ENCODE results near the gene NELL2.
"Not testable (repeated sequence)": the region's sequence is repeated elsewhere in the genome, so short reads cannot be mapped to it uniquely, and the experiment has no call there.

The NELL2 gene

DNA sequence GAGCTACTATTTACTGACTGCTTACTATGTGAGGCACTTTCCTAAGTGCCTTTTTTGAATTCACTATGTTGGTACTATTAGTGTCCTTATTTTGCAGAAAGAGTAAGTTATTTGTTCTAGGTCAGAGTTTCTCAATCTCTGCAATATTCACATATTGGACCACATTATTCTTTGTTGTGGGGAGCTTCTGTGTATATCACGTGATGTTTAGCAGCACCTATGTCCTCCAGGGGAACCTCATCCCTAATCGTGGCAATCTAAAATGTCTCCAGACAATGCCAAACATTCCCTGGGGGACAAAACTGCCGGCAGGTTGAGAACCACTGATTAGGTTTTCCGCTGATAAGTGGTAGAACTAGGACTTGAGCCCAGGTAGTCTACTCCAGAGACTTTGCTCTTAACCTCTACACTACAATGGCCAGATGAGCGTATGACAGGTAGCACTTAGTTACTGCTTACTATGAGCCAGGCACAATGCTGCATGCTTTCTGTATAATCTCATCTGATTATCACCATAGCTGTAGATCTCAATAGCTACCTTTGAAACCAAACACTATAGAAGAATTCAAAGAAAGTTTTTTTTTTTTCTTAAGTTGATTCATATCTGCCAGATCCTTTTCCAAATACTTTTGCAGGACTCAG, 38.9 kb downstream of the NELL2 start:
- in situ Hi-C loops (cut with HindIII; ENCODE audit: low pct_unique_long_range_greater_than_20kb, low sequenced_read_pairs): no loop called here
- no peak for TF ChIP-seq JUND (IDR thresholded peaks at IDR 0.05; ENCODE audit: low read depth)

DNA sequence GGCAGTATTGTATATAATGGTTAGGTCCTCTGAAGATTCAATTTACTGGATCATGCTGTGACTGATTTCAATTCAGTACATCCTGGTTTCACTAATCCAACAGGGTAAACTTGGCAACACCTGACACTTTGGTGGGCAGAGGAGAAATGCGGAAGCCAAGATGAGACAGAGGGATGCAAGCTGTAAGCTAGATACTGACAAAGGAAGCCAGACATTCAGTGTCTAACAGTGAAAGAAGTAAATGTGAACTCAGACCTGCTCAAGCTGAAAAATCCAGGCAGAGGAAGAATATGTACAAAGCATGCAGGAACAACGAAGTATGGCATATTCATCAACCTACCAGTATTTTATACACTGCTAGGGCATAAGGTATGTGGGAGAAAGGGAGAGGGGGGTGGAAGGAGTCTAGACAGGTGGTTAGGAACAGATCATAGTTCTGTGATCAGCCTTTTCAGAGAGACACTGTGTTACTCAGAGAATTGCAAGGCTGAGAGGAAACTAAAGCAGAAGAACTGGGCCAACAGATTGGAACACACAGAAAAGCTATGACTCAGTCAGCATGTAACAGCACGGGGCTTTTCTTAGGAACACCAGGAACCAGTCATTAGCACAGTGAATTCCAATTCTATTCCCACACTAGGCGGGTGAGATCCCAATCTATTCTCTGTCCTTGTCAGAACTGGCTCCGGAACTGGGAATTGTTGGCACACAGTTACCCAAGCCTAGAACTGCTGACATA, 40.3 kb downstream of the NELL2 start:
- DNase-seq (ENCODE audit: low read depth in 1 of 2, low spot score in 1 of 2): peak in 1 of 2 experiments; percentile 15
- TF ChIP-seq JUND (IDR thresholded peaks at IDR 0.05; ENCODE audit: low read depth): no peak
- in situ Hi-C loops (cut with HindIII; ENCODE audit: low pct_unique_long_range_greater_than_20kb, low sequenced_read_pairs): no loop called here

More for the DNA sequence above, 38.9 kb downstream of the NELL2 start:
- no peak for DNase-seq (ENCODE audit: low read depth in 1 of 2, low spot score in 1 of 2)

DNA sequence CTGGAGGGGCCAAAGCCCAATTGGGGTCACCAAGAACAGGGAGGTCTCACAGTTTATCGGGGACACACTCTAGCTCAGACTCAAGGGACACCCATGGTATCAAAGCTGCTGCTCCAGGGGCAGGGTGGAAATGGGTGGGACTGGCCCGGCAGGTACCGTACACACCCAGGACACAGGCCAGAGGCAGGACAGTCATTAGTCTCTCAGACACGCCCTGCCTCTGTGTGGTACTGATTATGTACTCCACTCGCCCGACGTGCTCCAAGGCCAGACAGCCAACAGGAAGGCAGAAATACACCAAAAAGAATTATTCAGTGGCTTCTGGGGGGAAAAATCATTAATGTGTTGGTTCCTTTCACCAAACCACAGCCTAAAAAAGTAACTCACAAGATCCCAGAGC, 41.1 kb downstream of the NELL2 start:
- DNase-seq (ENCODE audit: low read depth in 1 of 2, low spot score in 1 of 2); in situ Hi-C loops (cut with HindIII; ENCODE audit: low pct_unique_long_range_greater_than_20kb, low sequenced_read_pairs): not testable (repeated sequence)

DNA sequence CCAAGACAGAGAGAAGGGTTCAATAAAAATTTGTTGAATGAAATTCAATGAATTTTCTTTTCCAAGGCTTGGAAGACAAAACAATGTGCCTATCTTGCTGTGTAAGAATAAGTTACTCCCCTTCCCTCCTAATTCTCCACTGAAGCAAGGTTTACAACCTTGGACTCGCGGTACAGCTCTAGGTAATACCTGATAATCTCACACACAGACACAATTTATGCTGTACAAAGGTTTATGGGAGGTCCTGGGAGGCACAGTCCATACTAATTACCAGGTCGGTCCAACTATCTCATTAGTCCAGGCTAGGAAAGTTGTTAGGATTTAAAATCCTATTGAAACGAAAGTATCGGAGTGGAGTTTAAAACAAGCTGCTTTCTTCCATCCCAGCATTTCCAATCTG, 42.6 kb downstream of the NELL2 start:
- in situ Hi-C loops (cut with HindIII; ENCODE audit: low pct_unique_long_range_greater_than_20kb, low sequenced_read_pairs): no loop called here
- TF ChIP-seq JUND (IDR thresholded peaks at IDR 0.05; ENCODE audit: low read depth): no peak
- DNase-seq (ENCODE audit: low read depth in 1 of 2, low spot score in 1 of 2): no peak

DNA sequence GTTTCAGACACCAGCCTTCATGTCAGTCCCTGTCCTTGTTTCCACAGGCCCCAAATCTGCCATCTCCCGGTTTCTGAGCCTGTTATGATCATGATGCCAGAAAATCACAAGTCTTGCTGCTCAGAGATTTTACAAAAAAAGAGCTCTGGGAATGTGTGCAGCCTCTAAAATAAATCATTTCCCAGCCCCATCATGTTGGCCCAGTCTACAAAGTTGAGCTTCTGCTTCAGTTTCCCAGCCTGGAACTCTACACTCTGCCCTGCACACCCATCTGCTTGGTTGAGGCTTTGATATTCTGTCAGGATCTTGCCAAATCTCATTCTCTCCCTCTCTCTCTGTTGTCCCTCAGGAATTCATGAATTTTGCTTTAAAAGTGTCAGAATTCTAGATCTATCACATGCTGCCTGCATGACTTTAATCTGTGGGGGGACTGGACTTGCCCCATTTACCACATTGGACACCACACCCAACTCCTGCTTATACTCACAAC, 45.5 kb downstream of the NELL2 start:
- in situ Hi-C loops (cut with HindIII; ENCODE audit: low pct_unique_long_range_greater_than_20kb, low sequenced_read_pairs): no loop called here
- no peak for TF ChIP-seq JUND (IDR thresholded peaks at IDR 0.05; ENCODE audit: low read depth)

DNA sequence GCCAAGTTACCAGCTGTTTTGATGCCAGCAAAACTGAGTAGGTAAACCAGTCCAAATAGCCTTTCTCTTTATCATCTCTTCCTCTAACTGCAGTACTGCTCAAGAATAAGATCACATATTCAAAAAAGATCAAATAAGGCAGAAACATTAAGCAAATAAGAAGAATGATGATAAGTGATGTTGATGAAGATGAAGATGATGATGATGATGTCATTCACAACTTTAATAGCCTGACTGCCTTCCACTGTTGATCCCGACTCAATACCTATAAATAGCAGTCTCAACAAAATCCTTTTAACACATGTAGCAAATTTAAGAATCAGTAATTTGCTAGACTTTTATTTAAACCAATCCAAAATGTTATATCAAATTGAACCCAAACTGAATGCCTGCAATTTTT, 47.1 kb downstream of the NELL2 start:
- in situ Hi-C loops (cut with HindIII; ENCODE audit: low pct_unique_long_range_greater_than_20kb, low sequenced_read_pairs): no loop called here
- DNase-seq (ENCODE audit: low read depth in 1 of 2, low spot score in 1 of 2): no peak
- TF ChIP-seq JUND (IDR thresholded peaks at IDR 0.05; ENCODE audit: low read depth): no peak

More for the DNA sequence above, 45.5 kb downstream of the NELL2 start:
- DNase-seq (ENCODE audit: low read depth in 1 of 2, low spot score in 1 of 2): no peak

DNA sequence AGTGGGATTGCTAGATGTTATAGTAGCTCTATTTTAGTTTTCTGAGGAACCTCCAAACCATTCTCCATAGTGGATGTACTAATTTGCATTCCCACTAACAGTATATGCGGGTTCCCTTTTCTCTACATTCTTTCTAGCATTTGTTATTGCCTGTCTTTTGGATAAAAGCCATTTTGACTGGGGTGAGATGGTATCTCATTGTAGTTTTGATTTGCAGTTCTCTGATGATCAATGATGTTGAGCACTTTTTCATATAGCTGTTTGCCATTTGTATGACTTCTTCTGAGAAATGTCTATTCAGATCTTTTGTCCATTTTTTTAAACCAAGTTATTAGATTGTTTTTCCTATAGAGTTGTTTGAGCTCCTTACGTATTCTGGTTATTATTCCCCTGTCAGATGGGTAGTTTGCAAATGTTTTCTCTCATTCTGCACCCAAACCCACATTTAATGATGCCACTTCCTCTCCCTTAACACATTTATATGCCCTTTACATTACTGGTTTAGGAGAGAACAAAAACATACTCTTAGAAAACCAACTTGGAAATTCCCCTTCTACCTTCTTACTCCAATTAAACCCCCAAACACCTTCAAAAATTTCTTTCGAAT, 48.2 kb downstream of the NELL2 start:
- in situ Hi-C loops (cut with HindIII; ENCODE audit: low pct_unique_long_range_greater_than_20kb, low sequenced_read_pairs): no loop called here
- no peak for DNase-seq (ENCODE audit: low read depth in 1 of 2, low spot score in 1 of 2)
- TF ChIP-seq JUND (IDR thresholded peaks at IDR 0.05; ENCODE audit: low read depth): no peak

DNA sequence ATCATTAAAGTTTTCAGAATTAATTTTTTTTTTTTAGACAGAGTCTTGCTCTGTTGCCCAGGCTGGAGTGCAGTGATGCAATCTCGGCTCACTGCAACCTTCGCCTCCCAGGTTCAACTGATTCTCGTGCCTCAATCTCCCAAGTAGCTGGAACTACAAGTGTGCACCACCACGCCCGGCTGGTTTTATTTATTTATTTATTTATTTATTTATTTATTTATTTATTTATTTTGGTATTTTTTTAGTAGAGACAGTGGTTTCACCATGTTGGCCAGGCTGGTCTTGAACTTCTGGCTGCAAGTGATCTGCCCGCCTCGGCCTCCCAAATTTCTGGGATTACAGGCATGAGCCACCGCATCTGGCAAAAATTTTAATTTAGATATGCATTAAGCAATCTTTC, 54.4 kb downstream of the NELL2 start:
- in situ Hi-C loops (cut with HindIII; ENCODE audit: low pct_unique_long_range_greater_than_20kb, low sequenced_read_pairs): not testable (repeated sequence)

DNA sequence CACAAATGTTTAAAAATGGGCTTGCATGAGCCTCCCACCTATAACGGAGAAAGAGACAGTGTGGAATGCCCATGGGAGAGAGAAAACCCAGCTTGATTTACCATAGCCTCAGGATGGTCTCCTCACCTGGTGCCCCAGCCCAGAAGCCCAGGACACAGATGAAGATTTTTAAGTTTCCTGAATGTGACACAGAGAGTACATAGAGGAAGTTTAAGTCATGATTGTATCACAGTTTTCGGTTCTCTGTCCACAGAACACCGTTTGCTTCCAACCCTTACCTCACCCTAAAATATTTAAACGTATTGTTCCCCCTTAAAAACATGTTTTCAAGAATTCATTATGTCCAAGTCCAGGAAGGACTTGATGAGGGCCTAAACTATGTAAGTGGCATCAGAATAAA, 56.2 kb downstream of the NELL2 start:
- TF ChIP-seq JUND (IDR thresholded peaks at IDR 0.05; ENCODE audit: low read depth): no peak
- in situ Hi-C loops (cut with HindIII; ENCODE audit: low pct_unique_long_range_greater_than_20kb, low sequenced_read_pairs): no loop called here
- no peak for DNase-seq (ENCODE audit: low read depth in 1 of 2, low spot score in 1 of 2)

More for the DNA sequence above, 54.4 kb downstream of the NELL2 start:
- DNase-seq (ENCODE audit: low read depth in 1 of 2, low spot score in 1 of 2): not testable (repeated sequence)

DNA sequence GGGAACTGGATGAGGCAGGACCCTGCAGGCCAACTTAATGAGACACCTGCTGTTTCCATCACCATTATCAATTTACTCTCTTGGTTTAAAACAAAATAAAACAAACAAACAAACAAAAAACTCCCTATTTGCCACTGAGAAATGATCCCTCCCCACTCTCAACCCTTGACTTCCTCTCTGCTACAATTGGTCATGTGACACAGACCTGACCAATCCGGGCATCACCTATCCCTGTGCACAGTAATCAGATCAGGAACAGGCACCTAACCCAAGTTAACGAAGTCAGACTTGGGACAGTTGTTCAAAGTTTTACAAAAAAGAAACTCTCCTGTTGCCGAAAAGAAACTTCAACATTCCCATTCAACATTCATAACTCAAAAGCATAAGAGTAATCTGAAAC, 58.4 kb downstream of the NELL2 start:
- no peak for TF ChIP-seq JUND (IDR thresholded peaks at IDR 0.05; ENCODE audit: low read depth)
- DNase-seq (ENCODE audit: low read depth in 1 of 2, low spot score in 1 of 2): no peak
- in situ Hi-C loops (cut with HindIII; ENCODE audit: low pct_unique_long_range_greater_than_20kb, low sequenced_read_pairs): no loop called here

DNA sequence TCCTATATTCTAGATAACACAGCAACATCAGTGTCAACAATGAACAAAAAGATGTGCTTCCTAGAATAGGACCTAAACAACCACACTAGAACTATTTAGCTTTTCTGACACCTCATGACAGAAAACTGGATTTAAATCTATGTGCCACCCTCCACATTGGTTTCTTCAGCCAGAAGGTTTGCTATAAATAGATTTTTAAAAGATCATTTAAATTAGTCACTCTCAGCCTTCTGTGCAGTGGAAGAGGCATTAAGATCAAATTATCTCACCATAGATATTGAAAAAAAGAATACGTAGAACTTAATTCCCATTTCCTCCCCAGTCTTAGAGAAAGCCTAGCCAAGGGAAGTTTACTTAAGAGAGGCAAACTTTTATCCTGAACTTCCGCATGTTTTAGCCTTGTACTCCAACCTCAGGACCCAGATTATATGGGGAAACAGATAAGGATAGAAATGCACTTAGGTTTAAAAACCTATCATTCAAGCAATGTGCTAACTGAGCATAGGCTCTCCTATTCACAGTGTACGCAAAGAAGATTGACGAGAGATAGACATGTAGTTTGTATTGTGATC, 59.6 kb downstream of the NELL2 start:
- TF ChIP-seq JUND (IDR thresholded peaks at IDR 0.05; ENCODE audit: low read depth): no peak
- in situ Hi-C loops (cut with HindIII; ENCODE audit: low pct_unique_long_range_greater_than_20kb, low sequenced_read_pairs): no loop called here
- DNase-seq (ENCODE audit: low read depth in 1 of 2, low spot score in 1 of 2): no peak

DNA sequence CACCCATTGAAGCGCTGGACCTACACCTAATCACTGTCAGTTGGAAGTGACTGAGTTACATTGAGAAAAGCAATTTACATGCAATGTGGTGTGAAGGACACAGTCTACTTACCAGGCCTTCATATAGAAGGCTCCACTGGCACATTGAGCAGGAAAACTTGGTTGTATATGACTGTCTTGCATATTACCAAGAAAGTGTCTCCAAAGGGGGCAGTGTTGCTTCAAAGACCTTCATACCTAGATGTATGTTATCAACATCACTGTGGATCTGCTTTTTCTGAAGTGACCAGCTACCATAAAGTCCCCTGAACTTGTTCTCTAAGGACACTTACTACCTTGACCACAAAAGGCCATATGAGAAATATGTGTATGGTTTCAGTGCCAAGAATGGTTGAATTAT, 64.1 kb downstream of the NELL2 start:
- no peak for TF ChIP-seq JUND (IDR thresholded peaks at IDR 0.05; ENCODE audit: low read depth)
- in situ Hi-C loops (cut with HindIII; ENCODE audit: low pct_unique_long_range_greater_than_20kb, low sequenced_read_pairs): no loop called here
- no peak for DNase-seq (ENCODE audit: low read depth in 1 of 2, low spot score in 1 of 2)

DNA sequence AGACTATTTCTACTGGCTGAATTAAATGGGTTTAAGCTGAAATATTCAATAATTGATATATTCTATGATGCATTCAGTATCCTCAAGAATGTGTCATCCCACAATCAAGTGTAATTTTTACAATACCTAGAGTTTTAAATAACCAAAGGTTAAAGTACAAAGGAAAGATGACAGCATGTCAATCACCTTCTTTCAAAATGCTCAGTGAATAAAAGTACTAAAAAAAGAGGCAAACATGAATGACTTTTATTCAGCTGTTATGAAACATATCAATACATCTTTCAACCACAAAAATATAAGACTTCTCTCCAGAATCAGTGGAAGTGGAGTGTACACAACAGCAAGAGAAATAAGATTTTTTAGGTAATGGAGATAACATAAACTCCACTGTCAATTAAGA, 72.0 kb downstream of the NELL2 start:
- no peak for DNase-seq (ENCODE audit: low read depth in 1 of 2, low spot score in 1 of 2)
- no peak for TF ChIP-seq JUND (IDR thresholded peaks at IDR 0.05; ENCODE audit: low read depth)
- in situ Hi-C loops (cut with HindIII; ENCODE audit: low pct_unique_long_range_greater_than_20kb, low sequenced_read_pairs): no loop called here

Measured in T47D (cell line).